Testis (tissue), 2 donors: ENCODE data around the gene UBASH3B.

Experiments used
- CTCF ChIP-seq, 3 experiments: fragments of 450-650 bp in 2 of 3; fragments of 200-600 bp in 1 of 3; sonication (generic) in 1 of 3; IDR thresholded peaks; one replicate each; pipeline ENCODE4 v1.5.1; 2016 to 2019; ENCODE audit warnings: antibody characterized with exemption in 3 of 3, mild to moderate bottlenecking in 2 of 3, moderate library complexity in 1 of 3
- POLR2A ChIP-seq: fragments of 450-650 bp; IDR thresholded peaks from one replicate; pipeline ENCODE4 v1.6.1; 2017; ENCODE audit warnings: antibody characterized with exemption, mild to moderate bottlenecking, moderate library complexity

GRCh38 chr11:122754553-122755322, 99.2 kb downstream of the UBASH3B start:
- TF ChIP-seq CTCF (IDR thresholded peaks at IDR 0.05) (no peak), POLR2A (no peak)
